DND-41 (cell line): ENCODE data around the gene SELENOS.

Source experiments
- EZH2 ChIP-seq: IDR thresholded peaks from 3 replicates; pipeline ENCODE4 v1.6.1; 2012; ENCODE audit warnings: borderline replicate concordance, low read depth, mild to moderate bottlenecking, moderate library complexity, low read length, inconsistent platforms; ENCODE audit not compliant: severe bottlenecking
- TF ChIP-seq, protein P1 (sequence below): IDR thresholded peaks from 2 replicates; pipeline ENCODE4 v1.5.1; 2012; ENCODE audit warnings: borderline replicate concordance, low read length, moderate library complexity, mild to moderate bottlenecking; ENCODE audit not compliant: poor library complexity, severe bottlenecking; ENCODE audit errors: extremely low read depth

DNA sequence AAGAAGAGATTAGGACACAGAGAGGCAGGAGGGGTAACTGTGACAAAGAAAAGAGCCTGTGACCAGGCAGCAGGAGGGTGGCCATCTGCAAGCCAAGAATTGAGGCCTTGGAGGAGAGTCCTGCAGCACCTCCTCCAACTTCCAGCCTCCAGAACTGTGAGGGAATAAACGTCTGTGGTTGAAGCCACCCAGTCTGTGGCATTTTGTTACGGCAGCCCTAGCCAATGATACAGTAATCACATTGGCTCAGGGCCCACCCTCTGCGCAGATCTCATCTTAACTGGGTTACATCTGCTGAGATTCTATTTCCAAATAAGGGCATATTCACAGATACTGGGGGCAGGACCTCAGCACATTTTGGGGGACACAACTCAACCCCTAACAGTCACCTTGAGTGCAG is 11.3 kb downstream of the SELENOS start:
- TF ChIP-seq, protein P1, sequence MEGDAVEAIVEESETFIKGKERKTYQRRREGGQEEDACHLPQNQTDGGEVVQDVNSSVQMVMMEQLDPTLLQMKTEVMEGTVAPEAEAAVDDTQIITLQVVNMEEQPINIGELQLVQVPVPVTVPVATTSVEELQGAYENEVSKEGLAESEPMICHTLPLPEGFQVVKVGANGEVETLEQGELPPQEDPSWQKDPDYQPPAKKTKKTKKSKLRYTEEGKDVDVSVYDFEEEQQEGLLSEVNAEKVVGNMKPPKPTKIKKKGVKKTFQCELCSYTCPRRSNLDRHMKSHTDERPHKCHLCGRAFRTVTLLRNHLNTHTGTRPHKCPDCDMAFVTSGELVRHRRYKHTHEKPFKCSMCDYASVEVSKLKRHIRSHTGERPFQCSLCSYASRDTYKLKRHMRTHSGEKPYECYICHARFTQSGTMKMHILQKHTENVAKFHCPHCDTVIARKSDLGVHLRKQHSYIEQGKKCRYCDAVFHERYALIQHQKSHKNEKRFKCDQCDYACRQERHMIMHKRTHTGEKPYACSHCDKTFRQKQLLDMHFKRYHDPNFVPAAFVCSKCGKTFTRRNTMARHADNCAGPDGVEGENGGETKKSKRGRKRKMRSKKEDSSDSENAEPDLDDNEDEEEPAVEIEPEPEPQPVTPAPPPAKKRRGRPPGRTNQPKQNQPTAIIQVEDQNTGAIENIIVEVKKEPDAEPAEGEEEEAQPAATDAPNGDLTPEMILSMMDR = no peak
- no peak for TF ChIP-seq EZH2
